Activated CD4-positive, alpha-beta T cell treated with anti-CD3 and anti-CD28 coated beads for 1 hour (primary cell): Measurements from ENCODE around the gene FAM180B.
"Not testable (repeated sequence)": the region's sequence is repeated elsewhere in the genome, so short reads cannot be mapped to it uniquely, and the experiment has no call there.

Source experiments
- DNase-seq: peaks from one replicate; pipeline ENCODE4 v3.0.0-alpha.2; 2020

The FAM180B gene, protein sequence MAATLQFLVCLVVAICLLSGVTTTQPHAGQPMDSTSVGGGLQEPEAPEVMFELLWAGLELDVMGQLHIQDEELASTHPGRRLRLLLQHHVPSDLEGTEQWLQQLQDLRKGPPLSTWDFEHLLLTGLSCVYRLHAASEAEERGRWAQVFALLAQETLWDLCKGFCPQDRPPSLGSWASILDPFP

GRCh38 chr11:47586098-47586855, at the start of gene FAM180B:
Gene FAM180B (plus strand): TSS chr11:47586678. CDS start chr11:47586769, 91 bp downstream.
- DNase-seq, result no peak

- no peak for DNase-seq
Measured at GRCh38 chr11:47536915-47537314, 49.6 kb upstream of the FAM180B start.

DNA sequence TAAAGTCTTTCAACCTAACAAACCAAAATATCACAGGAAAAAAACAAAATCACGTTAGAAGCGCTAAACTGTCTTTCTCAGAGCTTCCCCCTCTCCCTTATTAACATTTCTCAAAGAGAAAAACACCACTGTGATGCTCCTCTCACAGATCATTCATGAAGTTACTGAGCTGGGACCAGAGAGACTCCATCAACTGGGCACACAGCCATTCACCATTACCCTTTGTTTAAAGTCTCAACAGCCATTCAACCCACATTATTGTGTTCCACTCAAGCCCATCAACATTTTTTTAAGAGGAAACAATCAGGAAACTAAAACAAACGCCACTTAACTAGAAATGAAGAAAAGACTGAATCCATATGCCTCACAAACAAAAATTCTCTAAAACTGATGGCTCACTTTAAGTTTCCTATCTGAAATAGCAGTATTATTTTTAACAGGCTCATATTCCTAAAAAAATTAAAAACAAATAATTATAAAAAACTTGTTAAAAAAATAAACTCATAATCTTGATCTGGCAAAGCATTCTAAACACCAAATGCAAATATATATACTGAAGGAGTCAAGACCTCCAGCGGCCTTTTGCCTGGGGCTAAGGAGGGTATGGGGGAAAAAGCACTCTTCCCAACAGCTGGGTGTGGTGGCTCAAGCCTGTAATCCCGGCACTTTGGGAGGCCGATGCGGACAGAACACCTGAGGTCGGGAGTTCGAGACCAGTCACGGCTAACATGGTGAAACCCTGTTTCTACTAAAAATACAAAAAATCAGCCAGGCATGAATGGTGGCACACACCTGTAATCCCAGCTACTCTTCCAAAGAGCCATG, 47.5 kb upstream of the FAM180B start:
- DNase-seq, result no peak

DNA sequence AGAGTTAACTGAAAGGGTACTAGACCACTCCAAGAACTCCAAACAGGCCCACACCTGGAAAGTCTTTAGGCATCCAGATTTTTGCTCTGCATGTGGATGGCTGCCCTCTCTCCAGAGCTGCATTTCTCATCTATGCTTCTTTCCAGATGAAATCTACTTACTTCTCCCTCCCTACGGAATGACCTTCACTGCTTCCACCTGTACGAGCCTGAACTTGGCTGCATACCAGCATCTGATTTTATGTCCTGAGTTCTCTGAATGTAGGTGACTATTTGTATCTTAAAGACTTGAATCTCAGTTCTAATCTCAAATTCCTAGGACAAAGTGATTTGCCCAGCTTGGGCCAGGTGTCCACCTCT, 46.8 kb upstream of the FAM180B start:
- DNase-seq, result no peak

DNA sequence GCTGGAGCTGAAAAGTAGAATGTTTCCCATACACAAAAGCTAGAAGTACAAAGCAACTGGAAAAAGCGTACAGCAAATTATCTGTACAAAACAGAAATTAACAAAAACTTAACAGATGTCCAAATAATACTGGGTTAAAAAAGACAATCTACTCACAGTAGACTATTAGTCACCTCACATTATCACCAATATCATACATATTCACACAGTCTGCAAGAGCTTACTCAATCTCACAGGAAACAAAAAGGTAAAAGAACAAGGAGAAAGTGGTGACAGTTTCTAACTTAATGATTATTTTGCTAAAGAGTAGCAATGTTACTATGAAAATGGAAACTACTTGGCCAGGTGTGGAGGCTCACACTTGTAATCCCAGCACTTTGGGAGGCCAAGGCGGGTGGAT, 45.4 kb upstream of the FAM180B start:
- DNase-seq, result no peak

DNA sequence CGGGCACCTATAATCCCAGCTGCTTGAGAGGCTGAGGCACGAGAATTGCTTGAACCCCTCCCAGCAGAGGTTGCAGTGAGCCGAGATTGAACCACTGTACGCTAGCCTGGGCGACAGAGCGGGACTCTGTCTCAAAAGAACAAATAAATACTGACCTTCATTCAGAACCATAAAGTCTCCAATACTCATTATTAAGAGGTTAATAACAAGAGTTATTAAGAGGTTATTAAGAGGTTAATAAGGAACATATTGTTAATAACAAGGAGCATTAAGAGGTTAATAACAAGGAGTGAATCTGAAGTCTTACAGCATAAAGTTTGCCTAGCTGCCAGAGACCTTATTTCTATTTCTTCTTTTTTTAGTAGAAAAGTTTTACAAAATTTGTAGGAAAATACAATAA, 41.2 kb upstream of the FAM180B start:
- no peak for DNase-seq

GRCh38 chr11:47546274-47546673, 40.2 kb upstream of the FAM180B start:
- not testable (repeated sequence) for DNase-seq

GRCh38 chr11:47550288-47551047, 36.0 kb upstream of the FAM180B start:
- no peak for DNase-seq

DNA sequence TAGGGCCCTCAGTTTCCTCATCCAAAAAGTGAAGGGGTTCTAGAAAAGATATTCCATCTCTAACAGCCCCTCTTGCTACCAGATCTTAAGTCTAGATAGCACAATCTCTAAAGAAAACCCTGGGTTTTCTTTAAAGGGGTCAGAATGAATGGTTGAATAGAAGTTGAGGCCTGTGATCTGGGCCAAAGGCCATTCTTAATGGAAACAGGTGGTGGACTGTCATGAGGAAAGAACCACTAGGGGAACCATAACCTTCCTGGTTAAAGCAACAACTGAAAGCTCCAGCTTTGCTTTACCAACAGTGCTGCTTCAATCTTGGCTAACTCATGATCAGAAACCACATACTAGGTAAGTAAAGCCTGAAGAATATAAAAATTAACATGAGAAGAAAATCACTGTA, 35.4 kb upstream of the FAM180B start:
- no peak for DNase-seq

DNA sequence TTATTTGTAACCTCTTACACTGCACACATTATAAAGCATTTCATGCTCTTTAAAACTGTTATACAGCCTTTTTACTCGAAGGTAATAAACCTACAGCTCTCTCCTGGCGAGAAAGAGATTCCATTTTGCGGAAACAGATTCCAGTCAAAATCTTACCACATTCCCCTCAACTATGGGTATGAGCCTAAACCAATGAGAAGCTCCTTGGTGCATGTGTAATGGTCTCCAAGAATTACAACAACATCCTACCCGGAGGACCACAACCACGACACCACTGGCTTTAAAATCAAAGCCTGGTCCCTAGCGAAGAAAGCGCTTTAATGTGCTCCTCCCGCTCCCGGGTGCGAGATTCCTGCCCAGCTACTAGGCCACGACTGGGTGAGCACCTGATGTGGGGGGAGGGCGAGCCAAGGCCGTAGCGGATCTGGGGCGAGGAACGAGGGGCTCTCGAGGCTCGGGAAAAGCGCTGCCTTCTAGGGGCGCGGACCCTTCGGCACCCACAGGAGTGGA, 34.4 kb upstream of the FAM180B start:
- no peak for DNase-seq

DNA sequence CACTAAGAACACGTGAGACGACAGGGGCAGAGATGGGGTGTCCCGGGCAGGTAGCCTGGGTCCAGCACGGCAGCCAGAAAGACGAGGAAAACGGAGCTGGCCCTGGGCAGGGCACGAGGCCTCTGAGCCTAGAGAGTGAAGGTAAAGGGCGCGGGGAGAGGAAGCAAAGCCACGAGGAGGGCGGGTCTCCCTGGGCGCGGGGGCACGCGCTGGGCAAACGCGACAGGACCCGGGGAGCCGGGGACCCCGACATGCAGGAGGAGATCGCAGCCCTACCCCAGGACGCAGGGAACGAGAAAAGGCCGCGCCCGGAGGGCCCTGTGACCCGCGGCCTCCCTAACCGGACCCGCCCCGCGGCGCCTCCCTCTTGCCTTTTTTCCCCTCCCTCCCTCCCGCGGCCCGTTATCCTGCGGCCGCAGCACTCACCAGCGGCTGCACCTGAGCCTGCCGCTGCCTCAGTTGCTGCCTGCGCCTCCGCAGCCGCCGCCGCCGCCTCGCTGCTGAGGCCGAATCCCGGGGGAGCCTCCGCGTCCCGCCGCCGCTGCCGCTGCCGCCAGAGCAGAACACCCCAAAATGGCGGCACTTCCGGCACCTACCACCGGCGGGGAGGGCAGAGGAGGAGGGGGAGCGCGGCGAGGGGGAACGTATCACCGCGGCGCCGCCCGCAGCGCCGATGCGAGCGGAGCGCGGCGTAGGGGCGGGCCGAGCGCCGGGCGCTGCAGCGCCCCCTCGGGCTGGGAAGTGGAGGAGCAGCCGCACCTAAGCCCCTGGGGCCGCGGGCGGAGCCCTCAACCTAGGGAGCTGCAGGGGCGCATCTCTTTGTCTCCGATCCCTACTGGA, 33.7 kb upstream of the FAM180B start, which contains the start of gene CELF1:
Gene CELF1 (minus strand): TSS at position 567 of the 840 bp plus-strand sequence. CDS start 53,609 bp downstream, outside the sequence.
- DNase-seq, result peak; percentile 86

DNA sequence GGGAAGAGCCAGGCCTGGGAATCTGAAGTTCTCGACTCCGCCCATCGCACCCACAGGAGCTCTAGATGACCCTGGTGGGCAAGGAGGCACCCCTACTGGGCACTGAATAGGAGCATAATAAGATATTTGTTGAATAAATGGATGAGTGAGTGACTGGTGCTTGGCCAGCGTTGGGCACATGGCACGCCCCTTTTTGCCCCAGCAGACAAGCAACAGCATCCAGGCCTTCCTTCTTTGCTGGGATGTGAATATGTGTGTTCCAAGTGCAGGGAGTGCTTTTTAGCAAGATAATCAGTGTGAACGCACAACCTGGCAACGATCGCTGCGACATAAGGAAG, 33.1 kb upstream of the FAM180B start:
- DNase-seq, result no peak

- DNase-seq, result not testable (repeated sequence)
Measured at GRCh38 chr11:47557004-47557403, 29.5 kb upstream of the FAM180B start.

DNA sequence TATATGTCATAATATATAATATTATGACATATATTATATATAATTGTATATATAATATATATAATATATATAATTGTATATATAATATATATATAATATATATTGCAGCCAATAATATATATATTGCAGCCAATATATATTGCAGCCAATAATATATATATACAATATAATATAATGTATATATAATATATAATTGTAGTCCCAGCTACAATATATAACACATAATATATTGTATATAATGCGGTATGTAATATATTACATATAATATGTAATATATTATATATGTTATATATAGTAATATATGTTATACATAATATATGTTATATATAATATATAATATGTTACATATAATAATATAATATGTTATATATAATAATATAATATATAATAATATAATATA, 27.8 kb upstream of the FAM180B start:
- DNase-seq, result no peak

DNA sequence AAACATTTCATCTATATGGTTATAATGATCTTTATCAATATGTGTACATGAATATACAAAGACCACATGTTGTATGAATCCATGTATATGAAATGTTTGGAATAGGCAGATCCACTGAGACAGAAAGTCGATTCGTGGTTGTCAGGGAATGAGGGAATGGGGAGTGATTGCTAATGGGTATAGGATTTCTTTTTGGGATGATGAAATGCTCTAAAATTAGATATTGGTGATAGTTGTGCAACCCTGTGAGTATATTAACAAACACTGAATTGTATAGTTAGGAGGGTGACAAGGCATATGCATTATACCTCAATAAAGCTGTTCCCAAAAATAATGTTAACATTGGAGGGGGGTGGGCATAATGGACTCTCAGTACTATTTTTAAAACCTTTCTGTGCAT, 26.1 kb upstream of the FAM180B start:
- no peak for DNase-seq

DNA sequence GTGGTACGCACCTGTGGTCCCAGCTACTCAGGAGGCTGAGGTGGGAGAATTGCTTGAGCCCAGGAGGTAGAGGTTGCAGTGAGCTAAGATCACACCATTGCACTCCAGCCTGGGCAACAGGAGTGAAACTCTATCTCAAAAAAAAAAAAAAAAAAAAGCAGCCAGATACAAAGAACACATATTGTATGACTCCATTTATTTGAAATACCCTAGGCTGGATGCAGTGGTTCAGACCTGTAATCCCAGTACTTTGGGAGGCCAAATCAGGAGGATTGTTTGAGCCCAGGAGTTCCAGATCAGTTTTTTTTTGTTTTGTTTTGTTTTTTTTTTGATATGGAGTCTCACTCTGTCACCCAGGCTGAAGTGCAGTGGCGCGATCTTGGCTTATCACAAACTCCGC, 24.1 kb upstream of the FAM180B start:
- not testable (repeated sequence) for DNase-seq

DNA sequence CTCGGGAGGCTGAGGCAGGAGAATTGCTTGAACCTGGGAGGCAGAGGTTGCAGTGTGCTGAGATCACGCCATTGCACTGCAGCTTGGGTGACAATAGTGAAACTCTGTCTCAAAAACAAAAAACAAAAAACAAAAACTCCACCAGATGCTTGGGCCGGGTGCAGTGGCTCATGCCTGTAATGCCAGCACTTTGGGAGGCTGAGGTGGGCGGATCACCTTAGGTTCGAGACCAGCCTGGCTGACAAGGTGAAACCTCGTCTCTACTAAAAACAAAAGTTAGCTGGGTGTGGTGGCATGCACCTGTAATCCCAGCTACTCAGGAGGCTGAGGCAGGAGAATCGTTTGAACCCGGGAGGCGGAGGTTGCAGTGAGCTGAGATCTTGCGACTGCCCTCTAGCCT, 22.1 kb upstream of the FAM180B start:
- not testable (repeated sequence) for DNase-seq

DNA sequence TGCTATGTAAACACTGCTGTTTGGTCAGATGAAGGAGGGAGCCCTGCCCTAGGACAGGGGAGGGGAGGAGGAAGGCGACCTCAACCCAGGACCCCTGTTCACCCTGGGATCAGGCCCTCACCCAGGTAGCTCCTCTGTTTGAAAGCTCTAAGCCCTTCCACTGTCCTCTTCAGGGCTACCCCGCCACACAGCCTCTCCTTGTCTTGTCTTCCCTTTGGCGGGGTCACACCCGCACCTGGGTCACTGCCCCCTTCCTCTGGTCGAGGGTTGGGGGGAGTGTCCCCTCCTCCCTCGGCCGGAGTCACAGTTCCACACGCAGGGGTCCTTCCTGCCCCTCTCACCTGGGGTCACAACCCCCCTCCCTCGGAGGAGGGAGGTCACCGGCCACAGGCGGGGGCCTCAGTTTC, 21.5 kb upstream of the FAM180B start:
- no peak for DNase-seq

GRCh38 chr11:47565340-47566148, 20.9 kb upstream of the FAM180B start, which contains the start of gene PTPMT1:
Gene PTPMT1 (plus strand): TSS chr11:47565599. CDS start chr11:47565623, 24 bp downstream.
- DNase-seq, result peak; percentile 40

DNA sequence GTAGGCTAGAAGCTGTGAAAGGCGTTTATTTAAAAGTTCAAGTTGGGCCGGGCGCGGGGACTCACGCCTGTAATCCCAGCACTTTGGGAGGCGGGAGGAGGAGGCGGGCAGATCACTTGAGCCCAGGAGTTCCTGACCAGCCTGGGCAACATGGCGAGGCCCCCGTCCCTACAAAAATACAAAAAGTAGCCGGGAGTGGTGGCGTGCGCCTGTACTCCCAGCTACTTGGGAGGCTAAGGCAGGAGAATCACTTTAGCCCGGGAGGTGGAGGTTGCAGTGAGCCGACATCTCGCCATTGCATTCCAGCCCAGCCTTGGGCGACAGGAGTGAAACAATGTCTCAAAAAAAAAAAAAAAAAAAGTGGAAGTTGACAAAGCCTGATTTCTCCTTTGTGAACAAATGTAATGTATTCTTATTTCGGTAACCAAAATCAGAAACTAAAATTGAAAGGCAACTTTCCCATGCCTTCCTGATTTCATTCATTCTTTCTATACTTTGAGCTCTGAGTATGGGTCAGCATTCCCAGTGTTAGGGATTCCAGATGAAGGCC, 20.3 kb upstream of the FAM180B start:
- no peak for DNase-seq

DNA sequence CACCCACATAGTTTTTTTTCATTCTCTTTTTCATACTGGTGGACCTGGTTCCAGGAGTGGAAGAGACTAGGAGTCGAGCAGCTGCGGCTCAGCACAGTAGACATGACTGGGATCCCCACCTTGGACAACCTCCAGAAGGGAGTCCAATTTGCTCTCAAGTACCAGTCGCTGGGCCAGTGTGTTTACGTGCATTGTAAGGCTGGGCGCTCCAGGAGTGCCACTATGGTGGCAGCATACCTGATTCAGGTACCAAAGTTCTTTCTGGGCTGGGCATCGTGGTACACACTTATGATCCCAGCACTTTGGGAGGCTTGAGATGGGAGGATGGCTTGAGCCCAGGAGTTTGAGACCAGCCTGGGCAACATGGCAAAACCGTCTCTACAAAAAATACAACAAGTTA, 16.8 kb upstream of the FAM180B start:
- DNase-seq, result no peak
